PC-3 (cell line): ENCODE data around the gene ATF6.

ENCODE experiments used
- EZH2phosphoT487 ChIP-seq: fragments of 300-600 bp; sonication (generic); IDR thresholded peaks from 2 replicates; pipeline ENCODE4 v1.6.1; 2018; ENCODE audit warnings: mild to moderate bottlenecking, antibody characterized with exemption, low read length, borderline replicate concordance
- TF ChIP-seq, protein P1 (sequence below): fragments of 300-600 bp; sonication (generic); conservative IDR thresholded peaks from 2 replicates; pipeline ENCODE4 v1.5.1; 2017; ENCODE audit warnings: antibody characterized with exemption, low read depth, mild to moderate bottlenecking, low read length

DNA sequence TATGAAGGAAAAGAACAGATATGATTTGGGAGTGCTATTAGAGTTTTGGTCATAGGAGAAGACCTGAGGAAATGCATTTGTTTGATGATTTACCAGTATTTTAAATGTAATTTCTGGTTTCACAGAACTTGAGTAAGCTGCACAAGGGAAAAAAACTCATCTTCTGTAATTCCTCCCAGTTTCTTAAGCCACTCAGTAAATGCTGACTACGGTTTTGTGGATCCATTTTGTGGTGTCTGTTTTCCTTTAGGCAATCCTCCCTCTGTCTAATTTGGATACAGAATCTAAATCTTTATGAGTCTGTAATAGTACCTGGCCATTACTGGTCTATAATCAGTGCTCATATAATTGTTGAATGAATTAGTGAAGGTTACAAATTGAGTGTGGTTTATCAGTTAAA, 185.5 kb downstream of the ATF6 start:
- TF ChIP-seq, protein P1, sequence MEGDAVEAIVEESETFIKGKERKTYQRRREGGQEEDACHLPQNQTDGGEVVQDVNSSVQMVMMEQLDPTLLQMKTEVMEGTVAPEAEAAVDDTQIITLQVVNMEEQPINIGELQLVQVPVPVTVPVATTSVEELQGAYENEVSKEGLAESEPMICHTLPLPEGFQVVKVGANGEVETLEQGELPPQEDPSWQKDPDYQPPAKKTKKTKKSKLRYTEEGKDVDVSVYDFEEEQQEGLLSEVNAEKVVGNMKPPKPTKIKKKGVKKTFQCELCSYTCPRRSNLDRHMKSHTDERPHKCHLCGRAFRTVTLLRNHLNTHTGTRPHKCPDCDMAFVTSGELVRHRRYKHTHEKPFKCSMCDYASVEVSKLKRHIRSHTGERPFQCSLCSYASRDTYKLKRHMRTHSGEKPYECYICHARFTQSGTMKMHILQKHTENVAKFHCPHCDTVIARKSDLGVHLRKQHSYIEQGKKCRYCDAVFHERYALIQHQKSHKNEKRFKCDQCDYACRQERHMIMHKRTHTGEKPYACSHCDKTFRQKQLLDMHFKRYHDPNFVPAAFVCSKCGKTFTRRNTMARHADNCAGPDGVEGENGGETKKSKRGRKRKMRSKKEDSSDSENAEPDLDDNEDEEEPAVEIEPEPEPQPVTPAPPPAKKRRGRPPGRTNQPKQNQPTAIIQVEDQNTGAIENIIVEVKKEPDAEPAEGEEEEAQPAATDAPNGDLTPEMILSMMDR: no peak
- no peak for TF ChIP-seq EZH2phosphoT487
